SK-N-SH (cell line): ENCODE measurements around the gene UST. TPM values are rescaled to one million over a fixed set of nuclear protein-coding genes. Genes with fewer than 3 reads are reported as not detected.

ENCODE experiments used
- CTCF ChIA-PET: fragments of 300-600, 350-600 bp; formaldehyde crosslinking; extraction: SDS; loops from one replicate; lab custom pipeline; 2021; lab: Yijun Ruan, JAX
- POLR2A ChIA-PET: fragments of 350-600 bp; sonication (Branson Sonifier 250); formaldehyde crosslinking; extraction: SDS; loops from one replicate; lab custom pipeline; 2020; ENCODE audit warnings: antibody characterized with exemption, inconsistent platforms; lab: Yijun Ruan, JAX
- DNase-seq: peaks from one replicate; pipeline ENCODE4 v3.0.0; 2012
- H2AFZ ChIP-seq: fragments of 200-600 bp; sonication (generic); 2 replicates; pipeline ENCODE4 v1.8.1; 2016; ENCODE audit warnings: antibody characterized with exemption, mild to moderate bottlenecking, low read depth
- H3F3A ChIP-seq: fragments of 200-600 bp; sonication (generic); replicated peaks from 2 replicates; pipeline ENCODE3; 2016; ENCODE audit warnings: antibody characterized with exemption, mild to moderate bottlenecking; ENCODE audit not compliant: insufficient read depth
- H3K27ac ChIP-seq, 2 experiments: fragments of 200-500 bp in 1 of 2; fragments of 200-600 bp in 1 of 2; sonication (Bioruptor generic) in 1 of 2; sonication (generic), shearing (Covaris generic) in 1 of 2; 2 replicates each; pipeline versions ENCODE4 v1.5.1 to v1.6.1; 2014 to 2016; ENCODE audit warnings: low read depth in 2 of 2, inconsistent platforms in 1 of 2, low read length in 1 of 2, mild to moderate bottlenecking in 1 of 2, mixed read lengths in 1 of 2
- H3K27me3 ChIP-seq: fragments of 200-600 bp; sonication (generic), shearing (Covaris generic); 2 replicates; pipeline ENCODE4 v1.6.1; 2016; ENCODE audit warnings: mixed run types; ENCODE audit not compliant: insufficient read depth
- H3K36me3 ChIP-seq, 2 experiments: fragments of 200-500 bp in 1 of 2; fragments of 200-600 bp in 1 of 2; sonication (Bioruptor generic) in 1 of 2; sonication (generic) in 1 of 2; replicated peaks in 1 of 2; 2 replicates each; pipeline versions ENCODE3 to v1.5.1; 2014 to 2016; ENCODE audit warnings: low read length in 1 of 2, mild to moderate bottlenecking in 1 of 2; ENCODE audit not compliant: insufficient read depth in 2 of 2, control insufficient read depth in 1 of 2
- H3K4me1 ChIP-seq, 2 experiments: fragments of 200-500 bp in 1 of 2; fragments of 200-600 bp in 1 of 2; sonication (Bioruptor generic) in 1 of 2; sonication (generic), shearing (Covaris generic) in 1 of 2; 2 replicates each; pipeline versions ENCODE4 v1.5.1 to v1.6.1; 2014 to 2016; ENCODE audit warnings: low read depth in 1 of 2, low read length in 1 of 2, mixed run types in 1 of 2; ENCODE audit not compliant: insufficient read depth in 2 of 2, control insufficient read depth in 1 of 2
- H3K4me2 ChIP-seq: fragments of 200-600 bp; sonication (generic), shearing (Covaris generic); 2 replicates; pipeline ENCODE4 v1.6.1; 2017; ENCODE audit warnings: mixed run types
- H3K4me3 ChIP-seq, 2 experiments: fragments of 200-500 bp in 1 of 2; fragments of 200-600 bp in 1 of 2; sonication (Bioruptor generic) in 1 of 2; sonication (generic), shearing (Covaris generic) in 1 of 2; 2 replicates each; pipeline versions ENCODE4 v1.5.1 to v1.8.1; 2014 to 2016; ENCODE audit warnings: low read depth in 2 of 2, inconsistent platforms in 1 of 2, low read length in 1 of 2, mild to moderate bottlenecking in 1 of 2, mixed read lengths in 1 of 2, moderate library complexity in 1 of 2
- H3K79me2 ChIP-seq: fragments of 200-600 bp; sonication (generic); 2 replicates; pipeline ENCODE4 v1.8.1; 2017; ENCODE audit warnings: mild to moderate bottlenecking; ENCODE audit not compliant: insufficient read depth
- H3K9ac ChIP-seq: fragments of 200-600 bp; sonication (generic); 2 replicates; pipeline ENCODE4 v1.6.1; 2017; ENCODE audit warnings: mixed run types
- H3K9me2 ChIP-seq: fragments of 200-600 bp; sonication (generic); 2 replicates; pipeline ENCODE4 v1.6.1; 2017; ENCODE audit warnings: mixed run types
- H3K9me3 ChIP-seq: fragments of 200-600 bp; sonication (generic); 2 replicates; pipeline ENCODE4 v1.6.1; 2017; ENCODE audit warnings: mixed run types, mild to moderate bottlenecking, moderate library complexity
- H4K20me1 ChIP-seq: fragments of 200-600 bp; sonication (generic); 2 replicates; pipeline ENCODE4 v1.6.1; 2017; ENCODE audit warnings: mild to moderate bottlenecking, mixed run types; ENCODE audit not compliant: insufficient read depth
- CHD2 ChIP-seq: fragments of 150-350 bp; IDR thresholded peaks from 2 replicates; pipeline ENCODE4 v1.6.1; 2018; ENCODE audit warnings: low read length; ENCODE audit not compliant: partially characterized antibody
- EP300 ChIP-seq, 2 experiments: IDR thresholded peaks; 2 replicates each; pipeline versions ENCODE4 v1.4.0 to v1.6.1; 2012; ENCODE audit warnings: borderline replicate concordance in 1 of 2, low read depth in 1 of 2, low read length in 1 of 2
- FOSL2 ChIP-seq: IDR thresholded peaks from 2 replicates; pipeline ENCODE4 v1.4.0; 2012; ENCODE audit warnings: low read depth, mild to moderate bottlenecking, moderate library complexity, borderline replicate concordance
- FOXM1 ChIP-seq: IDR thresholded peaks from 2 replicates; pipeline ENCODE4 v1.4.0; 2012; ENCODE audit warnings: low read depth, mild to moderate bottlenecking
- GABPA ChIP-seq: IDR thresholded peaks from 2 replicates; pipeline ENCODE4 v1.4.0; 2012; ENCODE audit warnings: low read depth, mild to moderate bottlenecking
- MEF2A ChIP-seq: IDR thresholded peaks from 2 replicates; pipeline ENCODE4 v1.4.0; 2012; ENCODE audit warnings: low read depth, borderline replicate concordance
- MXI1 ChIP-seq: IDR thresholded peaks from 2 replicates; pipeline ENCODE4 v1.6.1; 2012; ENCODE audit warnings: mild to moderate bottlenecking, low read depth, low read length, improper control_type of control experiment
- NFIC ChIP-seq: IDR thresholded peaks from 2 replicates; pipeline ENCODE4 v1.4.0; 2012; ENCODE audit warnings: borderline replicate concordance
- NRF1 ChIP-seq: IDR thresholded peaks from 2 replicates; pipeline ENCODE4 v1.6.1; 2012; ENCODE audit warnings: low read depth, mild to moderate bottlenecking, low read length
- POLR2AphosphoS5 ChIP-seq: IDR thresholded peaks from 2 replicates; pipeline ENCODE4 v1.6.1; 2012; ENCODE audit warnings: low read depth, low read length
- RFX5 ChIP-seq: IDR thresholded peaks from 2 replicates; pipeline ENCODE4 v1.6.1; 2012; ENCODE audit warnings: mild to moderate bottlenecking, improper control_type of control experiment, low read length
- SIN3A ChIP-seq: IDR thresholded peaks from 2 replicates; pipeline ENCODE4 v1.6.1; 2012; ENCODE audit warnings: low read depth, mild to moderate bottlenecking, low read length, moderate library complexity, borderline replicate concordance
- TCF12 ChIP-seq: IDR thresholded peaks from 2 replicates; pipeline ENCODE4 v1.4.0; 2012
- WGBS: methylation state at CpG from one replicate; pipeline ENCODE4 v1.1.6; 2017; ENCODE audit warnings: low lambda C conversion rate; 5-methylcytosine and 5-hydroxymethylcytosine counted together
- polyA plus RNA-seq, 3 experiments: library from polyadenylated mRNA; depleted of rRNA; stranded (reverse); fragments of >200 nt; gene quantifications; 2 replicates each; pipeline ENCODE4 v1.2.3, GENCODE V29; 2012
- TF ChIP-seq, protein P1 (sequence below): IDR thresholded peaks from 2 replicates; pipeline ENCODE4; 2012
- TF ChIP-seq, protein P2 (sequence below): IDR thresholded peaks from 2 replicates; pipeline ENCODE4 v1.4.0; 2012; ENCODE audit warnings: low read depth
- TF ChIP-seq, protein P3 (sequence below): IDR thresholded peaks from 2 replicates; pipeline ENCODE4 v1.4.0; 2012; ENCODE audit warnings: low read depth, borderline replicate concordance
- TF ChIP-seq, protein P4 (sequence below): fragments of 150-350 bp; IDR thresholded peaks from 2 replicates; pipeline ENCODE4 v1.6.1; 2017; ENCODE audit warnings: antibody characterized with exemption, low read length, low read depth, borderline replicate concordance

Gene UST
- polyA plus RNA-seq, 1 of the 3 experiments (the other 2 are of a cell fraction) = 1.7 TPM

DNA sequence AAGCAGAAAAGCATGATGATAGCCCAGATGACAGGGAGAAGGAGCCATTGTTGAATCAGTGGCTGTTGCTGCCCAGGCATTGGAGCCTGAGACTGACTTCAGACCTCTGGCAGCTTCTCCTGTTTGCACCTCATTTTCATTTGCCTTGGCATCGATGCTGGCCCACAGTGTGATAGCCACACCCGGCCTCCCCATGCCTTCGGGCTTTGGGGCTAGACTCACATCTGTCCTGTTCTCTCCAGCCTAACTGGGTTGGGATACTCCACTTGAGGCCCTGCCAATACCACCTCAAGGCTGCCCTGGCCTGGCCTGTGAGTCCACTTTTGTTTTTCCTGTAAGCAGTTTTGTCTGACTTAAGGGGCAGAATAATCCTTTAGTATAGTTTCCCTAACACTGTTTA lies 140.4 kb downstream of the UST start:
- DNase-seq = no peak
- no peaks in the 10 kb centered on the region for H3K27me3 ChIP-seq
- ChIA-PET CTCF (no interaction called here), POLR2A (interaction anchor here (0.6 kb wide), 1 partner anchor 61 kb away, joined by 3 read pairs; no protein-coding TSS in a partner anchor)
- H3K79me2 ChIP-seq = no peaks in the 10 kb centered on the region
- 10% methylated on average over 3 of the region's 3 CpGs for WGBS
- peaks cover 23% of the 10 kb centered on the region for H3F3A ChIP-seq
- H3K27ac ChIP-seq = peak overlapping the region in 1 of 2 experiments; percentile 87; a peak in 2 of 4 replicates
- H3K4me3 ChIP-seq = no peak overlapping the region
- H3K9me2 ChIP-seq = no peaks in the 10 kb centered on the region
- H3K36me3 ChIP-seq = no peaks in the 10 kb centered on the region
- no peaks in the 10 kb centered on the region for H3K9me3 ChIP-seq
- peaks cover 2 to 26% of the 10 kb centered on the region in 2 experiments for H3K4me1 ChIP-seq
- peak overlapping the region; percentile 10; the same call in 1 of the 2 replicates for H3K4me2 ChIP-seq
- TF ChIP-seq MEF2A = no peak
- no peak for TF ChIP-seq NFIC
- no peak for TF ChIP-seq POLR2AphosphoS5
- no peak for TF ChIP-seq GABPA
- TF ChIP-seq MXI1 = no peak
- TF ChIP-seq, protein P1, sequence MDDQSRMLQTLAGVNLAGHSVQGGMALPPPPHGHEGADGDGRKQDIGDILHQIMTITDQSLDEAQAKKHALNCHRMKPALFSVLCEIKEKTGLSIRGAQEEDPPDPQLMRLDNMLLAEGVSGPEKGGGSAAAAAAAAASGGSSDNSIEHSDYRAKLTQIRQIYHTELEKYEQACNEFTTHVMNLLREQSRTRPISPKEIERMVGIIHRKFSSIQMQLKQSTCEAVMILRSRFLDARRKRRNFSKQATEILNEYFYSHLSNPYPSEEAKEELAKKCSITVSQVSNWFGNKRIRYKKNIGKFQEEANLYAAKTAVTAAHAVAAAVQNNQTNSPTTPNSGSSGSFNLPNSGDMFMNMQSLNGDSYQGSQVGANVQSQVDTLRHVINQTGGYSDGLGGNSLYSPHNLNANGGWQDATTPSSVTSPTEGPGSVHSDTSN = no peak
- TF ChIP-seq, protein P2, sequence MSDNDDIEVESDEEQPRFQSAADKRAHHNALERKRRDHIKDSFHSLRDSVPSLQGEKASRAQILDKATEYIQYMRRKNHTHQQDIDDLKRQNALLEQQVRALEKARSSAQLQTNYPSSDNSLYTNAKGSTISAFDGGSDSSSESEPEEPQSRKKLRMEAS = no peak
- H2AFZ ChIP-seq = 0 out of 2 replicates have a peak overlapping the region, but pooled peaks have one; percentile 25
- no peaks in the 10 kb centered on the region for H4K20me1 ChIP-seq
- no peak overlapping the region for H3K9ac ChIP-seq

DNA sequence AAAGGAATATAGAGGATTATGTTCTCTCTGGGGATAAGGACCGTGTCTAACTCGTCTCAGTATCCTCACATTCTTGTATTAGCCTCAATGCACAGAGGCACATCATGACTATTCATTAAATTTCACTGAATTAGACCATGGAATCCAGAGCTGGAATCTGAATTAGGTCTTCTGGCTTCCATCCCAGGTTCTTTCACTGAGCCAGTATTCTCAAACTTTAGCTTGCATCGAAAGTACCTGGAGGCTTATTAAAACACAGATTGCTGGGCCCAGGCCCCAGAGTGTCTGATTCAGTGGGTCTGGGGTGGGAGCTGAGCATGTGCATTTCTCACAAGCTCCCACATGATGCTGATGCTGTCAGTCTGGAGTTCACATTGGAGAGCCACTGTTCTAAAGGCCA lies 142.0 kb downstream of the UST start:
- Histone ChIP-seq H3K9ac (no peak overlapping the region), H3K4me3 (no peak overlapping the region), H3K36me3 (no peaks in the 10 kb centered on the region), H3F3A (peaks cover 23% of the 10 kb centered on the region), H3K9me3 (no peaks in the 10 kb centered on the region), H3K4me1 (peaks cover 2 to 26% of the 10 kb centered on the region in 2 experiments), H3K79me2 (no peaks in the 10 kb centered on the region), H3K4me2 (no peak overlapping the region), H3K9me2 (no peaks in the 10 kb centered on the region), H4K20me1 (no peaks in the 10 kb centered on the region), H3K27ac (peak overlapping the region in 1 of 2 experiments; percentile 36; a peak in 1 of 4 replicates), H2AFZ (no peak overlapping the region), H3K27me3 (no peaks in the 10 kb centered on the region)
- DNase-seq = no peak
- POLR2A ChIA-PET = no interaction called here
- TF ChIP-seq SIN3A (no peak), NFIC (0 out of 2 replicates have a peak, but pooled peaks have one; percentile 14)
- CTCF ChIA-PET = no interaction called here
- 24% methylated on average over 3 of the region's 3 CpGs for WGBS

DNA sequence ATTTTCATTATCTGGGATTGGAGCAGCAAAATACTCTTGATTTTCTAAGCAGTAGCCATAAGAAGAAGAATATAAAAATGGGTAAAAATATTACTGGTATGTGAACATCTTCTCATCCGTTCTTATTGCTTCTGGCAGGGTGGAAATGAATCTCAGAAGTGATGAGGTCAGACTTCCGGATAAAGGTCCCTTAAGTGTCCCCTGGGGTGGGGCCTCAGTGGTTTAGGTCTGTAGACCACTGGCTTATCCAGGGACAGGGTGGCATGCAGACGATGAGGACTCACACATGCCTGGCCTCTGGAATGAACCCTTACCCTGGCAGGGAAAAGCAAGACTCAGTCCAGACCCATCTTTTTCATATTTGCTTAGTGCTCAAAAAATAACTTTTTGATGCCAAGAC lies 143.3 kb downstream of the UST start:
- H3K9ac ChIP-seq = no peak overlapping the region
- peak overlapping the region; percentile 40; the same call in 1 of the 2 replicates for H3K4me2 ChIP-seq
- TF ChIP-seq FOSL2 = no peak
- no peak for TF ChIP-seq EP300 (IDR thresholded peaks at IDR 0.05; ENCODE audit: borderline replicate concordance in 1 of 2, low read depth in 1 of 2, low read length in 1 of 2)
- no peak for TF ChIP-seq CHD2
- TF ChIP-seq TCF12 = 0 out of 2 replicates have a peak, but pooled peaks have one; percentile 27
- TF ChIP-seq NRF1 = no peak
- TF ChIP-seq FOXM1 = no peak
- TF ChIP-seq, protein P3, sequence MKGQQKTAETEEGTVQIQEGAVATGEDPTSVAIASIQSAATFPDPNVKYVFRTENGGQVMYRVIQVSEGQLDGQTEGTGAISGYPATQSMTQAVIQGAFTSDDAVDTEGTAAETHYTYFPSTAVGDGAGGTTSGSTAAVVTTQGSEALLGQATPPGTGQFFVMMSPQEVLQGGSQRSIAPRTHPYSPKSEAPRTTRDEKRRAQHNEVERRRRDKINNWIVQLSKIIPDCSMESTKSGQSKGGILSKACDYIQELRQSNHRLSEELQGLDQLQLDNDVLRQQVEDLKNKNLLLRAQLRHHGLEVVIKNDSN = no peak
- TF ChIP-seq, protein P4, sequence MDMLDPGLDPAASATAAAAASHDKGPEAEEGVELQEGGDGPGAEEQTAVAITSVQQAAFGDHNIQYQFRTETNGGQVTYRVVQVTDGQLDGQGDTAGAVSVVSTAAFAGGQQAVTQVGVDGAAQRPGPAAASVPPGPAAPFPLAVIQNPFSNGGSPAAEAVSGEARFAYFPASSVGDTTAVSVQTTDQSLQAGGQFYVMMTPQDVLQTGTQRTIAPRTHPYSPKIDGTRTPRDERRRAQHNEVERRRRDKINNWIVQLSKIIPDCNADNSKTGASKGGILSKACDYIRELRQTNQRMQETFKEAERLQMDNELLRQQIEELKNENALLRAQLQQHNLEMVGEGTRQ = no peak
- TF ChIP-seq, protein P1 = peak; percentile 53
- TF ChIP-seq RFX5 = no peak
- TF ChIP-seq, all 33 proteins: peak for 2
- WGBS = 30% methylated on average over 3 of the region's 3 CpGs
- Histone ChIP-seq H3K9me2 (no peaks in the 10 kb centered on the region), H3K36me3 (no peaks in the 10 kb centered on the region), H3K79me2 (no peaks in the 10 kb centered on the region), H3K27me3 (no peaks in the 10 kb centered on the region), H2AFZ (no peak overlapping the region), H4K20me1 (no peaks in the 10 kb centered on the region), H3F3A (peaks cover 20% of the 10 kb centered on the region), H3K4me1 (peaks cover 2 to 18% of the 10 kb centered on the region in 2 experiments), H3K27ac (peak overlapping the region; percentile 36 to 46; a peak in 2 of 4 replicates), H3K4me3 (no peak overlapping the region), H3K9me3 (no peaks in the 10 kb centered on the region)
- POLR2A ChIA-PET = no interaction called here
- DNase-seq = no peak
- CTCF ChIA-PET = no interaction called here
